HuH-7 (cell line): Measurements from ENCODE around the gene JPH2.
"Not testable (repeated sequence)": the region's sequence is repeated elsewhere in the genome, so short reads cannot be mapped to it uniquely, and the experiment has no call there.

Experiments
- DNase-seq: peaks from one replicate; pipeline ENCODE4 v3.0.0; 2011; ENCODE audit warnings: low spot score

The JPH2 gene

GRCh38 chr20:44211177-44212039 is 24.4 kb upstream of the JPH2 start:
- peak; percentile 37 for DNase-seq

- DNase-seq: peak; percentile 96
Observed at GRCh38 chr20:44210406-44211176, 23.6 kb upstream of the JPH2 start, which contains the start of gene OSER1. OSER1 (minus strand) TSS chr20:44210771; CDS start chr20:44206957, 3,814 bp downstream.

GRCh38 chr20:44209686-44210405 is 22.9 kb upstream of the JPH2 start:
- DNase-seq: no peak

- DNase-seq: no peak
Observed at GRCh38 chr20:44208770-44209169, 21.8 kb upstream of the JPH2 start.

GRCh38 chr20:44208165-44208564 is 21.2 kb upstream of the JPH2 start:
- DNase-seq: no peak

- DNase-seq: no peak
Observed at GRCh38 chr20:44207126-44207723, 20.2 kb upstream of the JPH2 start.

GRCh38 chr20:44206132-44206531 is 19.1 kb upstream of the JPH2 start:
- DNase-seq: no peak

GRCh38 chr20:44204832-44205215 is 17.8 kb upstream of the JPH2 start:
- DNase-seq: no peak

GRCh38 chr20:44204156-44204831 is 17.3 kb upstream of the JPH2 start:
- no peak for DNase-seq

- no peak for DNase-seq
Observed at GRCh38 chr20:44203161-44203560, 16.2 kb upstream of the JPH2 start.

- DNase-seq: no peak
Observed at GRCh38 chr20:44200983-44201382, 14.0 kb upstream of the JPH2 start.

- no peak for DNase-seq
Observed at GRCh38 chr20:44200371-44200770, 13.4 kb upstream of the JPH2 start.

GRCh38 chr20:44199877-44200276 is 12.9 kb upstream of the JPH2 start:
- no peak for DNase-seq

- no peak for DNase-seq
Observed at GRCh38 chr20:44198872-44199271, 11.9 kb upstream of the JPH2 start.

- no peak for DNase-seq
Observed at GRCh38 chr20:44196271-44196670, 9.3 kb upstream of the JPH2 start.

- DNase-seq: no peak
Observed at GRCh38 chr20:44195605-44196004, 8.6 kb upstream of the JPH2 start.

GRCh38 chr20:44193801-44194200 is 6.8 kb upstream of the JPH2 start:
- DNase-seq: no peak

- not testable (repeated sequence) for DNase-seq
Observed at GRCh38 chr20:44191640-44192039, 4.7 kb upstream of the JPH2 start.

GRCh38 chr20:44190197-44190852 is 3.3 kb upstream of the JPH2 start:
- peak; percentile 78 for DNase-seq

- no peak for DNase-seq
Observed at GRCh38 chr20:44188752-44189151, 1.8 kb upstream of the JPH2 start.
